Gastrocnemius medialis (tissue), 4 donors: ENCODE results near the gene STOX1. TPM values are rescaled to one million over a fixed set of nuclear protein-coding genes. Genes with fewer than 3 reads are reported as not detected.

Experiments used
- ATAC-seq, 2 donors: fragments of 150-250 bp; one replicate each; pipeline ENCODE4 v1.9.1; 2016
- DNase-seq, 2 donors: peaks; one replicate each; pipeline ENCODE4 v3.0.0-alpha.2; 2019
- H3K27ac ChIP-seq, 4 donors: fragments of 200-600 bp; sonication (generic); 1 replicate in 1 of 4; 2 replicates in 3 of 4; pipeline ENCODE4 v1.5.1; 2016 to 2018; ENCODE audit warnings: mild to moderate bottlenecking in 2 of 4, moderate library complexity in 1 of 4
- H3K27me3 ChIP-seq, 3 donors: fragments of 200-600 bp; sonication (generic) in 2 of 3; 1 replicate in 1 of 3; 2 replicates in 2 of 3; pipeline versions ENCODE4 v1.5.1 to v1.6.0; 2016 to 2019; ENCODE audit warnings: mild to moderate bottlenecking in 1 of 3, moderate library complexity in 1 of 3
- H3K36me3 ChIP-seq, 2 donors: fragments of 200-600 bp; sonication (generic) in 1 of 2; one replicate each; pipeline ENCODE4 v1.5.1; 2017 to 2018
- H3K4me1 ChIP-seq, 2 donors: fragments of 200-600 bp; sonication (generic) in 1 of 2; one replicate each; pipeline ENCODE4 v1.5.1; 2016 to 2017; ENCODE audit warnings: mild to moderate bottlenecking in 2 of 2
- H3K4me3 ChIP-seq, 4 donors: fragments of 200-600 bp; sonication (generic) in 3 of 4; 1 replicate in 1 of 4; 2 replicates in 3 of 4; pipeline ENCODE4 v1.5.1; 2016 to 2019; ENCODE audit warnings: mild to moderate bottlenecking in 2 of 4
- H3K9me3 ChIP-seq, 3 donors: fragments of 200-600 bp; sonication (generic) in 2 of 3; 1 replicate in 1 of 3; 2 replicates in 2 of 3; pipeline ENCODE4 v1.5.1; 2016 to 2019
- POLR2A ChIP-seq, 2 donors: fragments of 450-650 bp; IDR thresholded peaks; one replicate each; pipeline ENCODE4 v1.6.1; 2017; ENCODE audit warnings: antibody characterized with exemption in 2 of 2, mild to moderate bottlenecking in 2 of 2, moderate library complexity in 2 of 2
- in situ Hi-C, 4 donors: fragments of 200-750 bp; cut with MboI; loops; one replicate each; pipeline versions ENCODE4 v1.15.0 to v1.8.0; 2017; ENCODE audit warnings: low sequenced_read_pairs in 4 of 4
- intact Hi-C: fragments of 100-400 bp; cut with DNase I; formaldehyde crosslinking; loops from one replicate; pipeline ENCODE4 v1.15.1; 2023; ENCODE audit warnings: low total_unique reads
- total RNA-seq, 4 donors: library from RNA; depleted of rRNA; stranded (reverse); fragments of >200 nt; gene quantifications; one replicate each; pipeline versions ENCODE4 v1.1.0 to v1.2.3, GENCODE V29; 2016
- TF ChIP-seq, protein P1 (sequence below), 5 experiments: fragments of 450-650 bp in 3 of 5; fragments of 200-600 bp in 2 of 5; sonication (generic) in 2 of 5; IDR thresholded peaks in 4 of 5; conservative IDR thresholded peaks in 1 of 5; 1 replicate in 4 of 5; 2 replicates in 1 of 5; pipeline ENCODE4 v1.5.1; 2016 to 2019; ENCODE audit warnings: antibody characterized with exemption in 5 of 5, mild to moderate bottlenecking in 3 of 5, moderate library complexity in 3 of 5

Gene STOX1
- total RNA-seq, 4 donors from 2014 or later: 0.10 to 1.5 (median 1.1) TPM

DNA sequence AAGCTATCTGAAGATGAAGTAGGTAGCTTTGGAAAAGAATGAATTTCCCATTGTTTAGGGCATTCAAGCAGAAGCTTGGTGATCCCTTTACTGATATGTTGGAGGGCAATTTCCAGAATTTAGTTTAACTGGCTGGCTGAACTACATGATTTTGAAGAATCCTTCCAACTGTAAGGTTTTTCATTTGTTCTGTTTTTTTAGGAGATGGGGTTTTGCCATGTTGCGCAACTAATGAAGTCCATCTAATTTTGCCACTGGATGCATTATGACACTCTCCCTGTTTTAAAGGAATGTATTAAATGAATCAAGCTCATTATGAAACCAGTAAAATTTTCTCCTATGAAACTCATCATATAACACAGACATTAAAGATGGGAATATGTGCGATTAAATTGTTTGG lies 67.7 kb downstream of the STOX1 start:
- no peaks in the 10 kb centered on the region for H3K27me3 ChIP-seq
- H3K36me3 ChIP-seq: no peaks in the 10 kb centered on the region
- intact Hi-C loops: loop anchor here (5.0 kb wide), 2 partner anchors 98 to 343 kb away; no protein-coding TSS in a partner anchor
- no peak for TF ChIP-seq POLR2A (IDR thresholded peaks at IDR 0.05)
- TF ChIP-seq, protein P1, sequence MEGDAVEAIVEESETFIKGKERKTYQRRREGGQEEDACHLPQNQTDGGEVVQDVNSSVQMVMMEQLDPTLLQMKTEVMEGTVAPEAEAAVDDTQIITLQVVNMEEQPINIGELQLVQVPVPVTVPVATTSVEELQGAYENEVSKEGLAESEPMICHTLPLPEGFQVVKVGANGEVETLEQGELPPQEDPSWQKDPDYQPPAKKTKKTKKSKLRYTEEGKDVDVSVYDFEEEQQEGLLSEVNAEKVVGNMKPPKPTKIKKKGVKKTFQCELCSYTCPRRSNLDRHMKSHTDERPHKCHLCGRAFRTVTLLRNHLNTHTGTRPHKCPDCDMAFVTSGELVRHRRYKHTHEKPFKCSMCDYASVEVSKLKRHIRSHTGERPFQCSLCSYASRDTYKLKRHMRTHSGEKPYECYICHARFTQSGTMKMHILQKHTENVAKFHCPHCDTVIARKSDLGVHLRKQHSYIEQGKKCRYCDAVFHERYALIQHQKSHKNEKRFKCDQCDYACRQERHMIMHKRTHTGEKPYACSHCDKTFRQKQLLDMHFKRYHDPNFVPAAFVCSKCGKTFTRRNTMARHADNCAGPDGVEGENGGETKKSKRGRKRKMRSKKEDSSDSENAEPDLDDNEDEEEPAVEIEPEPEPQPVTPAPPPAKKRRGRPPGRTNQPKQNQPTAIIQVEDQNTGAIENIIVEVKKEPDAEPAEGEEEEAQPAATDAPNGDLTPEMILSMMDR (IDR thresholded peaks at IDR 0.05 in 4 of 5, conservative IDR thresholded peaks at IDR 0.05 in 1 of 5): no peak
- DNase-seq (no peak), ATAC-seq (no peak)
- no peak overlapping the region for H3K4me3 ChIP-seq
- H3K9me3 ChIP-seq: no peaks in the 10 kb centered on the region
- H3K4me1 ChIP-seq: peaks cover 3 to 9% of the 10 kb centered on the region in 2 donors
- in situ Hi-C loops: loop anchor here (10.0 to 25.0 kb wide), 3 partner anchors 100 to 360 kb away; partner anchors contain the start of gene SLC25A16 (in 3 of the 4)
- H3K27ac ChIP-seq: no peak overlapping the region

DNA sequence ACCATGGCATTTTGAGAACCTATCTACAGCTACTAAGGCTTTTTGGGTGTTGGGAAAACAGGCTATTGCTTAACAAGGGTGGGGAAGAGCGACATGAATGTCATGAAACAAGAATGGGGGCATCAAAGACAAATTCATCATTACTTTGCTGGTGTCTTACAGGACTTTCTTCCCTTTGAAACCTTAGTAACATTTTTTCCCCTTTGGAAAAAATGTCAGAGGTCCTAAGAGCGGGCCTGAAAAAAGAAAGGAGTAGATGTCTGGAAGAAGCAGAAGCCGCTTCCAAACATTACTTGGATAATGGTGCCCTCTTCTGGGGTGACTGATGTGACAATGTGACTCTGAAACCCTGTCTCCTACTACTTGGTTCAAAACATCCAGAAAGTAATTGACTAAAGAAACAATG lies 70.0 kb downstream of the STOX1 start:
- H3K4me3 ChIP-seq: no peak overlapping the region
- no peaks in the 10 kb centered on the region for H3K9me3 ChIP-seq
- no peak for TF ChIP-seq POLR2A (IDR thresholded peaks at IDR 0.05)
- TF ChIP-seq, protein P1 (IDR thresholded peaks at IDR 0.05 in 4 of 5, conservative IDR thresholded peaks at IDR 0.05 in 1 of 5): peak; percentile 16 to 54 (median 47)
- in situ Hi-C loops: loop anchor here (10.0 to 25.0 kb wide), 3 partner anchors 103 to 363 kb away; partner anchors contain the start of gene SLC25A16 (in 3 of the 4)
- DNase-seq (peak in 1 of 2 donors; percentile 43), ATAC-seq (peak in 1 of 2 donors; percentile 29)
- H3K27me3 ChIP-seq: no peaks in the 10 kb centered on the region
- intact Hi-C loops: loop anchor here (1.0 to 5.0 kb wide), 3 partner anchors 70 to 345 kb away; partner anchors contain the start of gene STOX1
- H3K27ac ChIP-seq: no peak overlapping the region
- H3K4me1 ChIP-seq: peaks cover 13 to 20% of the 10 kb centered on the region in 2 donors
- H3K36me3 ChIP-seq: no peaks in the 10 kb centered on the region

DNA sequence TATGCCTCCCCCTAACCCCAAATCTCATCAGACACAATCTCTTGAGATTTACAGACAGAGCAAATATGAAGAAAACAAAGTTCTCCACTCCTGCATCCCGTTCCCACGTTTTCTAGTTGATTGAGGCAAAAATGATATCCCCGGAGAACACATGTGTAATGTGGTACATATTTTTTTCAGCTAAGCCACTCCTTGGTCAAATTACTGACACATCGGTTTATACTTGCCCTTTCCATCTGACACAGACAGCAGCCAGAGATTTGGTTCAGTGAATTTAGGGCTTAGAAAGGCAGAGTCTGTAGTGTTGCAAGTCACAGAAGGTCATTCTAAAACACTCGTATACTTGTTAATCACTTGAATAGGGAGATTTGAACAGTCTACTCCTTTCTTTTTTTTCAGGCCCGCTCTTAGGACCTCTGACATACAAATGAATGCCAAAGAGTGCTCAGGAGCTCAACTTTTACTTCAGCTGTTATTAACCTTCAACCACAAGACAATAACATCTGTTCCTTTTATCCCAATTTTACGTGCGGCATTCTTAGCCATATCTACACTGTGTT lies 71.9 kb downstream of the STOX1 start:
- TF ChIP-seq, protein P1 (IDR thresholded peaks at IDR 0.05 in 4 of 5, conservative IDR thresholded peaks at IDR 0.05 in 1 of 5): no peak
- TF ChIP-seq POLR2A (IDR thresholded peaks at IDR 0.05): no peak
- Histone ChIP-seq H3K27me3 (no peaks in the 10 kb centered on the region), H3K36me3 (no peaks in the 10 kb centered on the region), H3K4me1 (peaks cover 18 to 26% of the 10 kb centered on the region in 2 donors), H3K27ac (peak overlapping the region in 1 of 4 donors; percentile 98), H3K4me3 (no peak overlapping the region), H3K9me3 (no peaks in the 10 kb centered on the region)
- DNase-seq: no peak
- intact Hi-C loops: loop anchor here (5.0 kb wide), 2 partner anchors 102 to 347 kb away; no protein-coding TSS in a partner anchor
- no peak for ATAC-seq
- in situ Hi-C loops: loop anchor here (10.0 to 25.0 kb wide), 3 partner anchors 104 to 364 kb away; partner anchors contain the start of gene SLC25A16 (in 3 of the 4)

DNA sequence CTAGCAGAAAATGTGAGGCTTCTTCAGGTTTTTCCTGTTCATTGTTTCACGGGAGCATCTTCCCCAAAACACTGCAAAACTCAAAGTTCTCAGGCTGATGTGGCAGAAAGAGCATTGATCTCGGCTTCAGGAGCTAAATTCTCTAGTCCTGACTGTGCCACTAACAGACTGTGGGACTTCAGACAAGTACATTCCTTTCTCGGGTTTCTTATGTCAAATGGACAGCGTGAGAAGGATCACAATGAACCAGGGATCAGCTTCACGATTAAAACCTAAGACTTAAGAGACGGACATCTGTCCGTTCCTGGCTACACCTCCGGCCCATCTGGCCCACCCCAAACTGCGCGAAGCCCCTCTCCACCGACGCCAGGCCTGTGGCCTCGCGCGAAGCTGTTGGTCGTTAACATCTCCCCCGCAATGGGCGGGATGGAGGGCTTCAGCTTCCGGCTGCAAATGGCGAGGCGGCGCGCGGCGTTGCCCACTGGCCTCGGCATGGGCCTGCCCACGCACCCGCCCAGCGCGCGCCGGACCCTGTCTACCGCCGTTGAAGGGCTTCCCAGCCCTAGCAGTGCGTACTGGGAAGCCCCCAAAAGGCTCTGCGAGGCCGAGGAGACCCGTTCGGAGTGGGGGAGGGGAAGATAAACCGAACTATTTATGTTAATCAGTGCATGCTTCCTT lies 73.2 kb downstream of the STOX1 start:
- TF ChIP-seq, protein P1 (IDR thresholded peaks at IDR 0.05 in 4 of 5, conservative IDR thresholded peaks at IDR 0.05 in 1 of 5): no peak
- no peak for TF ChIP-seq POLR2A (IDR thresholded peaks at IDR 0.05)
- H3K27me3 ChIP-seq: no peaks in the 10 kb centered on the region
- H3K9me3 ChIP-seq: no peaks in the 10 kb centered on the region
- DNase-seq: no peak
- intact Hi-C loops: loop anchor here (2.0 to 10.0 kb wide), 2 partner anchors 180 to 496 kb away; partner anchors contain the start of genes CCAR1 and RUFY2
- peak overlapping the region; percentile 93 to 99 (median 98) for H3K27ac ChIP-seq
- no peaks in the 10 kb centered on the region for H3K36me3 ChIP-seq
- peak overlapping the region; percentile 92 to 98 (median 96) for H3K4me3 ChIP-seq
- in situ Hi-C loops: loop anchor here in 1 of 4 donors (25.0 kb wide), 1 partner anchor 163 kb away; no protein-coding TSS in a partner anchor
- H3K4me1 ChIP-seq: peaks cover 18 to 26% of the 10 kb centered on the region in 2 donors
- ATAC-seq: peak; percentile 62 to 70
